ENCODE data around the gene APC2.

DNA sequence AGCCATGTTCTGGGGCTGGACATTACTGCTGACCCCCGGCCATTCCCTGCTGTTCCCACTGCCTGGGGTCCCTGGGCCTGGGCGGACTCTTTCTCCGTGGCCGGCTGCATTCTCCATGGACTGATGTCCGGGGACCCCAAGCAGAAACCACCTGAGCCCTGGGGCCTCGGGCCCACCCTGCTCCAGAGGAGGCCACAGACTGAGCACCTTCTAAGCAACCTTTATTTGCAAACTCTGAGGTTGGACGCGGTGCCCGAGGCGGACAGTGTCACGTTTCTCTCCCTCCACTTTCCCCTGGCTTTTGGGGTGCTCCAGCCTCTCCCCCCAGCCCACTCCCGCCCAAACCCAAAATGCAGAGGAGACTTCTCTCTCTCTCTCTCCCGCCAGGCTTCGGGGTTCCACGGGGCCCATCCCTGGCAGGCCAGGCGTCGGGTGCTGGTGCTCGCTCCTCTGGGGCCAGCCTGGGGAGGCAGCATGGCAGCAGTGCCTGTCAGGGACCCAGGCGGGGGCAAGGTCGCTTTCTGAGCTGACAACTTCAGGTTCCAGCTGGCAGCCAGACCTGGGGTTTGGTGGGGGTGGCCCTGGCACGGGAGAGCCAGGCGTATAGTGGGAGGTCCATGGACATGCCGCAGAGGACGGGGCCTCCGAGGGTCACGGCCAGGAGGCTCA is 31.4 kb downstream of the APC2 start:
- TF ChIP-seq, protein P1, sequence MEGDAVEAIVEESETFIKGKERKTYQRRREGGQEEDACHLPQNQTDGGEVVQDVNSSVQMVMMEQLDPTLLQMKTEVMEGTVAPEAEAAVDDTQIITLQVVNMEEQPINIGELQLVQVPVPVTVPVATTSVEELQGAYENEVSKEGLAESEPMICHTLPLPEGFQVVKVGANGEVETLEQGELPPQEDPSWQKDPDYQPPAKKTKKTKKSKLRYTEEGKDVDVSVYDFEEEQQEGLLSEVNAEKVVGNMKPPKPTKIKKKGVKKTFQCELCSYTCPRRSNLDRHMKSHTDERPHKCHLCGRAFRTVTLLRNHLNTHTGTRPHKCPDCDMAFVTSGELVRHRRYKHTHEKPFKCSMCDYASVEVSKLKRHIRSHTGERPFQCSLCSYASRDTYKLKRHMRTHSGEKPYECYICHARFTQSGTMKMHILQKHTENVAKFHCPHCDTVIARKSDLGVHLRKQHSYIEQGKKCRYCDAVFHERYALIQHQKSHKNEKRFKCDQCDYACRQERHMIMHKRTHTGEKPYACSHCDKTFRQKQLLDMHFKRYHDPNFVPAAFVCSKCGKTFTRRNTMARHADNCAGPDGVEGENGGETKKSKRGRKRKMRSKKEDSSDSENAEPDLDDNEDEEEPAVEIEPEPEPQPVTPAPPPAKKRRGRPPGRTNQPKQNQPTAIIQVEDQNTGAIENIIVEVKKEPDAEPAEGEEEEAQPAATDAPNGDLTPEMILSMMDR (IDR thresholded peaks at IDR 0.05): no peak
- TF ChIP-seq POLR2A (IDR thresholded peaks at IDR 0.05): no peak
